Left ventricle myocardium inferior (tissue), 1 donor: ENCODE data around the gene PITPNC1. TPM values are rescaled to one million over a fixed set of nuclear protein-coding genes. Genes with fewer than 3 reads are reported as not detected.
"Not testable (repeated sequence)": the region's sequence is repeated elsewhere in the genome, so short reads cannot be mapped to it uniquely, and the experiment has no call there.

Experiments used
- DNase-seq: peaks from one replicate; pipeline ENCODE4 v3.0.0-alpha.2; 2020
- H3K27ac ChIP-seq: fragments of 200-600 bp; replicated peaks from 2 replicates; pipeline ENCODE4 v1.8.0; 2021
- H3K27me3 ChIP-seq: fragments of 200-600 bp; 2 replicates; pipeline ENCODE4 v1.8.0; 2021; ENCODE audit warnings: low read depth
- H3K36me3 ChIP-seq: fragments of 200-600 bp; 2 replicates; pipeline ENCODE4 v1.8.0; 2021
- H3K4me1 ChIP-seq: fragments of 200-600 bp; 2 replicates; pipeline ENCODE4 v1.8.0; 2021
- H3K4me3 ChIP-seq: fragments of 200-600 bp; 2 replicates; pipeline ENCODE4 v1.8.0; 2021; ENCODE audit warnings: mild to moderate bottlenecking, moderate library complexity
- H3K9me3 ChIP-seq: fragments of 200-600 bp; replicated peaks from 2 replicates; pipeline ENCODE4 v1.8.0; 2021
- intact Hi-C: fragments of 100-400 bp; cut with micrococcal nuclease; formaldehyde crosslinking; loops from one replicate; pipeline ENCODE4 v1.11.0; 2022
- total RNA-seq: library from RNA; stranded (reverse); fragmentation: NEBNext Ultra II Directional; extraction: Animal tissue kit (Norgen Biotek cat#: 25700); gene quantifications from one replicate; pipeline ENCODE4 v1.2.1, GENCODE V29; 2021
- TF ChIP-seq, protein P1 (sequence below): fragments of 200-600 bp; IDR thresholded peaks from 2 replicates; pipeline ENCODE4 v1.8.0; 2021; ENCODE audit warnings: antibody characterized with exemption, mild to moderate bottlenecking, borderline replicate concordance
- donor health status: DM: no; HTN: yes; CAD: no; lungs with severe emphysema.

PITPNC1 gene
- total RNA-seq, 1 donor from 2014 or later = 8.1 TPM

GRCh38 chr17:67493812-67494211, 116.7 kb downstream of the PITPNC1 start:
- Histone ChIP-seq H3K9me3 (peaks cover 7% of the 10 kb centered on the region), H3K4me3 (no peak overlapping the region), H3K36me3 (no peaks in the 10 kb centered on the region), H3K4me1 (peaks cover 48% of the 10 kb centered on the region), H3K27ac (peak overlapping the region; percentile 89), H3K27me3 (no peaks in the 10 kb centered on the region)
- intact Hi-C loops = no loop called here
- TF ChIP-seq, protein P1, sequence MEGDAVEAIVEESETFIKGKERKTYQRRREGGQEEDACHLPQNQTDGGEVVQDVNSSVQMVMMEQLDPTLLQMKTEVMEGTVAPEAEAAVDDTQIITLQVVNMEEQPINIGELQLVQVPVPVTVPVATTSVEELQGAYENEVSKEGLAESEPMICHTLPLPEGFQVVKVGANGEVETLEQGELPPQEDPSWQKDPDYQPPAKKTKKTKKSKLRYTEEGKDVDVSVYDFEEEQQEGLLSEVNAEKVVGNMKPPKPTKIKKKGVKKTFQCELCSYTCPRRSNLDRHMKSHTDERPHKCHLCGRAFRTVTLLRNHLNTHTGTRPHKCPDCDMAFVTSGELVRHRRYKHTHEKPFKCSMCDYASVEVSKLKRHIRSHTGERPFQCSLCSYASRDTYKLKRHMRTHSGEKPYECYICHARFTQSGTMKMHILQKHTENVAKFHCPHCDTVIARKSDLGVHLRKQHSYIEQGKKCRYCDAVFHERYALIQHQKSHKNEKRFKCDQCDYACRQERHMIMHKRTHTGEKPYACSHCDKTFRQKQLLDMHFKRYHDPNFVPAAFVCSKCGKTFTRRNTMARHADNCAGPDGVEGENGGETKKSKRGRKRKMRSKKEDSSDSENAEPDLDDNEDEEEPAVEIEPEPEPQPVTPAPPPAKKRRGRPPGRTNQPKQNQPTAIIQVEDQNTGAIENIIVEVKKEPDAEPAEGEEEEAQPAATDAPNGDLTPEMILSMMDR = no peak
- DNase-seq = no peak

- peaks cover 36% of the 10 kb centered on the region for H3K4me1 ChIP-seq
- H3K27ac ChIP-seq, intact Hi-C loops, DNase-seq, H3K9me3 ChIP-seq, H3K36me3 ChIP-seq, H3K4me3 ChIP-seq, H3K27me3 ChIP-seq: not testable (repeated sequence)
Measured at GRCh38 chr17:67495534-67495933, 118.5 kb downstream of the PITPNC1 start.

DNA sequence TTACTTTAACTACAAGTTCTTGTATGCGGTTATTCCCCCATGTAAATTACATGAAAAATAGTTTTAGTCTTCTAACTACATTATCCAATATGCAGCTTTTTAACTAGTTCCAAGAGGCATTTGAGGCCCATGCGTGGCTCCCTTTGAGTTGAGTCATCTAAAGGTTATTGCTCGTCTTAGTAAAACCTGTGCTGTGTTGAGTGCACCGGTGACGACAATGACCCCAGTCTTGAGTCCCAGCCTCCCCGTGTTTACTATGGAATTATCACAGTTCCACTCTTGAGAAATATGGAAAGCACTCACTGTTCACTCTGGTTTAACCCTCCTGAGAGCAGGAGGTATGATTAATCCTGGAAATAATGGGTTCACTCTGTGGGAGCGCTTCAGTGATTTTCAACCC, 119.2 kb downstream of the PITPNC1 start:
- intact Hi-C loops = no loop called here
- TF ChIP-seq, protein P1 = no peak

GRCh38 chr17:67499685-67500084, 122.6 kb downstream of the PITPNC1 start:
- Histone ChIP-seq H3K36me3 (no peaks in the 10 kb centered on the region), H3K4me3 (no peak overlapping the region), H3K27ac (no peak overlapping the region), H3K27me3 (no peaks in the 10 kb centered on the region), H3K9me3 (peaks cover 7% of the 10 kb centered on the region), H3K4me1 (peaks cover 6% of the 10 kb centered on the region)
- DNase-seq = no peak
- TF ChIP-seq, protein P1 = no peak
- intact Hi-C loops = no loop called here

More for the DNA sequence above, 119.2 kb downstream of the PITPNC1 start:
- Histone ChIP-seq H3K9me3 (peaks cover 7% of the 10 kb centered on the region), H3K4me3 (no peak overlapping the region), H3K4me1 (peaks cover 29% of the 10 kb centered on the region), H3K27ac (no peak overlapping the region), H3K36me3 (no peaks in the 10 kb centered on the region), H3K27me3 (no peaks in the 10 kb centered on the region)
- DNase-seq = no peak

GRCh38 chr17:67500261-67500660, 123.2 kb downstream of the PITPNC1 start:
- H3K27me3 ChIP-seq = no peaks in the 10 kb centered on the region
- TF ChIP-seq, protein P1 = no peak
- H3K9me3 ChIP-seq = peaks cover 7% of the 10 kb centered on the region
- H3K36me3 ChIP-seq = no peaks in the 10 kb centered on the region
- no peak overlapping the region for H3K4me3 ChIP-seq
- peaks cover 6% of the 10 kb centered on the region for H3K4me1 ChIP-seq
- no peak for DNase-seq
- no peak overlapping the region for H3K27ac ChIP-seq
- intact Hi-C loops = no loop called here

- no peak overlapping the region for H3K27ac ChIP-seq
- no peaks in the 10 kb centered on the region for H3K36me3 ChIP-seq
- no peaks in the 10 kb centered on the region for H3K27me3 ChIP-seq
- H3K4me1 ChIP-seq = peaks cover 6% of the 10 kb centered on the region
- intact Hi-C loops = no loop called here
- H3K9me3 ChIP-seq = peaks cover 2% of the 10 kb centered on the region
- DNase-seq = no peak
- TF ChIP-seq, protein P1 = no peak
- no peak overlapping the region for H3K4me3 ChIP-seq
Measured at GRCh38 chr17:67500677-67501300, 123.7 kb downstream of the PITPNC1 start.
